Naive thymus-derived CD4-positive, alpha-beta T cell (primary cell): ENCODE data around the gene SRPRB. TPM values are rescaled to one million over a fixed set of nuclear protein-coding genes. Genes with fewer than 3 reads are reported as not detected.

Experiments used
- ATAC-seq: fragments of 150-1000 bp; cut with Tn5 transposase; 2 replicates; pipeline ENCODE4 v1.10.0; 2021; ENCODE audit warnings: mild to moderate bottlenecking, moderate library complexity
- CTCF ChIA-PET: fragments of 350-600 bp; sonication (Branson Sonifier 250); formaldehyde crosslinking; loops from one replicate; lab custom pipeline; 2021; ENCODE audit warnings: antibody characterized with exemption; lab: Charles Lee
- POLR2A ChIA-PET: fragments of 350-600 bp; sonication (Branson Sonifier 250); formaldehyde crosslinking; loops from one replicate; lab custom pipeline; 2021; ENCODE audit warnings: antibody characterized with exemption, inconsistent platforms; lab: Charles Lee
- DNase-seq, 9 donors: peaks; one replicate each; pipeline versions ENCODE4 v3.0.0 to v3.0.0-alpha.2; 2020 to 2022; ENCODE audit warnings: mixed read lengths in 1 of 9
- H3K27ac ChIP-seq: one replicate; pipeline ENCODE4 v1.7.0; 2013; ENCODE audit warnings: mild to moderate bottlenecking, low read depth, low read length, moderate library complexity
- H3K27me3 ChIP-seq, 2 donors: one replicate each; pipeline ENCODE4 v1.7.0; 2013; ENCODE audit warnings: low read length in 2 of 2, mild to moderate bottlenecking in 2 of 2, moderate library complexity in 2 of 2; ENCODE audit not compliant: control insufficient read depth in 2 of 2, insufficient read depth in 2 of 2
- H3K36me3 ChIP-seq, 3 experiments: 1 replicate in 2 of 3; 2 replicates in 1 of 3; pipeline ENCODE4 v1.7.0; 2013; ENCODE audit warnings: low read length in 3 of 3, mild to moderate bottlenecking in 3 of 3, moderate library complexity in 1 of 3; ENCODE audit not compliant: insufficient read depth in 3 of 3, control insufficient read depth in 2 of 3
- H3K4me1 ChIP-seq, 2 donors: one replicate each; pipeline ENCODE4 v1.7.0; 2013; ENCODE audit warnings: low read length in 2 of 2, mild to moderate bottlenecking in 2 of 2, moderate library complexity in 1 of 2; ENCODE audit not compliant: control insufficient read depth in 2 of 2, insufficient read depth in 2 of 2
- H3K4me3 ChIP-seq: 2 replicates; pipeline ENCODE4 v1.7.0; 2013; ENCODE audit warnings: mild to moderate bottlenecking, low read length
- H3K9me3 ChIP-seq, 3 experiments: 1 replicate in 2 of 3; 2 replicates in 1 of 3; pipeline ENCODE4 v1.7.0; 2013; ENCODE audit warnings: low read length in 3 of 3; ENCODE audit not compliant: control insufficient read depth in 2 of 3
- H3K27ac Mint-ChIP-seq, 9 donors: one replicate each; pipeline ENCODE4 v1.8.0; 2020 to 2022; ENCODE audit warnings: mixed read lengths in 9 of 9, mild to moderate bottlenecking in 8 of 9, moderate library complexity in 5 of 9, inconsistent platforms in 2 of 9
- H3K27me3 Mint-ChIP-seq, 5 donors: one replicate each; pipeline ENCODE4 v1.8.0; 2021 to 2022; ENCODE audit warnings: mixed read lengths in 5 of 5, mild to moderate bottlenecking in 1 of 5
- H3K36me3 Mint-ChIP-seq, 5 donors: one replicate each; pipeline ENCODE4 v1.8.0; 2020 to 2022; ENCODE audit warnings: mixed read lengths in 5 of 5, mild to moderate bottlenecking in 3 of 5, inconsistent platforms in 1 of 5
- H3K4me1 Mint-ChIP-seq, 7 donors: one replicate each; pipeline ENCODE4 v1.8.0; 2020 to 2022; ENCODE audit warnings: mixed read lengths in 7 of 7, mild to moderate bottlenecking in 3 of 7, inconsistent platforms in 1 of 7
- H3K4me3 Mint-ChIP-seq, 10 donors: one replicate each; pipeline ENCODE4 v1.8.0; 2020 to 2022; ENCODE audit warnings: mild to moderate bottlenecking in 10 of 10, mixed read lengths in 10 of 10, moderate library complexity in 6 of 10, inconsistent platforms in 2 of 10
- H3K9me3 Mint-ChIP-seq, 11 donors: one replicate each; pipeline ENCODE4 v1.8.0; 2020 to 2022; ENCODE audit warnings: mixed read lengths in 11 of 11, mild to moderate bottlenecking in 4 of 11, inconsistent platforms in 1 of 11, moderate library complexity in 1 of 11
- intact Hi-C, 2 donors: fragments of 100-400 bp; cut with micrococcal nuclease; formaldehyde crosslinking; loops; one replicate each; pipeline ENCODE4 v1.15.1; 2023
- polyA plus RNA-seq, 2 donors: library from polyadenylated mRNA; unstranded; fragments of 300-500 nt; fragmentation: Illumina TruSeq; gene quantifications; one replicate each; pipeline ENCODE4 v1.2.3, GENCODE V29; 2021
- total RNA-seq, 6 experiments: library from RNA in 5 of 6; stranded (reverse) in 5 of 6; gene quantifications; 1 replicate in 5 of 6; 2 replicates in 1 of 6; pipeline ENCODE4 v1.2.3 and lab custom pipeline; 2021 to 2026

SRPRB gene
- total and polyA plus RNA-seq, 7 experiments from 2014 or later, result 27.4 to 63.3 (median 37.4) TPM

DNA sequence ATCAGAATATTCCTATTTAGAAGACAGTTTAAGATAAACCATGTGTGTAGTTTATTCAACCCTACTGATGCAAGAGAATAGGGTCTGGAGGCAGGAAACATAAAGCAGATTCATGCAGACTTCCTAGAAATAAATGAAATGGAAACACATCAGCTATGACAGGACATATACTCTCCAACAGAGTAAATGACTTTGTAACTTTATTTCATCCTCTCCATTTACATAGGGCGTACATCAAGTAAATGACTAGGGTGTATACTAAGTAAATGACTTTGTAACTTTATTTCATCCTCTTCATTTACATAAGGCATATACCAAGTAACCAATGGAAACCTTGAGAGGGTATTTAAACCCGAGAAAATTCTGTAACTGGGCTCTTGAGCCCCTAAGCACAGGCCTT is 17.6 kb upstream of the SRPRB start:
- Mint-ChIP-seq H3K9me3 (peaks cover 4 to 21% (median 7%) of the 10 kb centered on the region in 11 donors), H3K4me1 (no peaks in the 10 kb centered on the region), H3K4me3 (no peak overlapping the region), H3K27ac (no peak overlapping the region), H3K27me3 (peaks cover 4 to 18% (median 16%) of the 10 kb centered on the region in 5 donors), H3K36me3 (peaks cover 0 to 7% (median 0%) of the 10 kb centered on the region in 5 donors)
- DNase-seq, result no peak
- peaks cover 0 to 6% (median 0%) of the 10 kb centered on the region in 3 experiments for H3K9me3 ChIP-seq
- no peaks in the 10 kb centered on the region for H3K27me3 ChIP-seq
- CTCF ChIA-PET, result no interaction called here
- no peaks in the 10 kb centered on the region for H3K4me1 ChIP-seq
- no peak overlapping the region for H3K27ac ChIP-seq
- H3K36me3 ChIP-seq, result no peaks in the 10 kb centered on the region
- H3K4me3 ChIP-seq, result no peak overlapping the region
- no peak for ATAC-seq
- POLR2A ChIA-PET, result no interaction called here
- intact Hi-C loops, result no loop called here

DNA sequence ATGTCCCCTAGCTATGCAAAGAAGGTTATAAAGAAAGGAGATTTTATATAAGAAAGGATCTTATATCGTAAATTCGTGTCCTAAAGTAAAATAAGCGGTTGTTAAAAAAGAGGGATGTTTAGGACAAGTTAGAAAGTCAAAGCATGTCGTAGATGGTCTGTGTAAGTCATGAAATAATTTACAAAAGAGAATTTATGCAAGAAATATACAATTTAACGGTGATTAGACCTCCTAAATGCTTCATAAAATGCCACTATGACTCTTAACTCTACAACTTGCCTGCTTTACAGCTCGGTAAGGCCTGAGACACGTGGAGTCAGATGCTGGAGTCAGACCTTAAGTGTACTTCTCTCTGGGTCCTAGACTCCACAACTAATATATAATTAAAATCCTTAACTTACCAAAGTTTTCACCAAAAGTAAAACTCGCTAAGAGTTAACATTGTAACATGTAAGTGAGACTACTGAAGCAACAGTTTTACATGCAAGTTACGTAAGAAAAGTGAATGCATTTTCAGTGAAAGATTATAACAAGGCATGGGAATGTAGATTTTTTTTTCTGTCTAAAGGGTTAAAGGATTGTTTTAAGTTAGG is 13.3 kb upstream of the SRPRB start:
- H3K27ac Mint-ChIP-seq, result no peak overlapping the region
- POLR2A ChIA-PET, result no interaction called here
- Histone ChIP-seq H3K4me3 (no peak overlapping the region), H3K36me3 (no peaks in the 10 kb centered on the region), H3K9me3 (peaks cover 0 to 6% (median 0%) of the 10 kb centered on the region in 3 experiments), H3K27ac (no peak overlapping the region), H3K4me1 (no peaks in the 10 kb centered on the region), H3K27me3 (no peaks in the 10 kb centered on the region)
- H3K9me3 Mint-ChIP-seq, result peaks cover 5 to 23% (median 8%) of the 10 kb centered on the region in 11 donors
- H3K4me3 Mint-ChIP-seq, result no peak overlapping the region
- intact Hi-C loops, result no loop called here
- no peak for DNase-seq
- no peak for ATAC-seq
- H3K4me1 Mint-ChIP-seq, result no peaks in the 10 kb centered on the region
- H3K36me3 Mint-ChIP-seq, result peaks cover 0 to 7% (median 2%) of the 10 kb centered on the region in 5 donors
- peaks cover 4 to 28% (median 19%) of the 10 kb centered on the region in 5 donors for H3K27me3 Mint-ChIP-seq
- CTCF ChIA-PET, result no interaction called here

DNA sequence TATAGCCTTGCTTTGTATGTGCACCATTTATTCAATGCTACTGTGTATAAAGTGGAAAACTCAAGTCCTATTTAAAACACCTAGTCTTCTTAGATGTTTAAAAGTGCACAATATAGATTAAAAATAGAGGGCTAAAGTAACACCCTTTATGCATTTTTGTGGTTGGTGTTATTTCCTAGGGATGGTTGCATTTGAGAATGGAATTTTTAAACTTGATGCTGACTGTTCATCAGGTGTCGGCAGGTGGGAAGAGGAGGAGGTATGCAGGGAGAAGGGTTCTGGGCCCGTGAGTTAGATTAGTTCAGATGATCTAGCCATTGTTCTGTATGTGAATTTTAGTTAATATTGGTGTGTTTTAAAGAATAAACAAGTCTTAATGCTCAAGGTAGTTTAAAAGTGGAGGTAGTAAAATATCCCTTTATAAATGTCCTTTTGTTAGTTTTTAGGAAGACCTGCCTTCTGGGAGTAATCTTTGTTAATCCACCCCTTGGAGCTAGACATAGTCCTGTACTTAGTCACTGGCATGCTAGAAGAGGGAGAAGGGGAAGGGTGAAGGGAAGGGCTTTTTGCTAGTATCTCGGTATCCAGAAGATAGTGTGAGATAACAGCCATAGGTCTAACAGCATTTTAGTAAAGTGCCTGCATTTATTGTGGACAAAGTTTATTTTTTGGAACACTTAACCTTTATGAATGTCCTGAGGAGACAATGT is 8.1 kb upstream of the SRPRB start:
- Mint-ChIP-seq H3K27me3 (peaks cover 0 to 38% (median 35%) of the 10 kb centered on the region in 5 donors), H3K9me3 (peaks cover 4 to 14% (median 6%) of the 10 kb centered on the region in 11 donors), H3K4me1 (no peaks in the 10 kb centered on the region), H3K27ac (no peak overlapping the region), H3K36me3 (peaks cover 0 to 5% (median 2%) of the 10 kb centered on the region in 5 donors), H3K4me3 (no peak overlapping the region)
- no peaks in the 10 kb centered on the region for H3K9me3 ChIP-seq
- ATAC-seq (no peak), DNase-seq (no peak)
- peaks cover 0 to 7% of the 10 kb centered on the region in 2 donors for H3K27me3 ChIP-seq
- ChIA-PET CTCF (no interaction called here), POLR2A (no interaction called here)
- intact Hi-C loops, result no loop called here
- no peak overlapping the region for H3K27ac ChIP-seq
- no peak overlapping the region for H3K4me3 ChIP-seq
- H3K4me1 ChIP-seq, result no peaks in the 10 kb centered on the region
- H3K36me3 ChIP-seq, result no peaks in the 10 kb centered on the region

DNA sequence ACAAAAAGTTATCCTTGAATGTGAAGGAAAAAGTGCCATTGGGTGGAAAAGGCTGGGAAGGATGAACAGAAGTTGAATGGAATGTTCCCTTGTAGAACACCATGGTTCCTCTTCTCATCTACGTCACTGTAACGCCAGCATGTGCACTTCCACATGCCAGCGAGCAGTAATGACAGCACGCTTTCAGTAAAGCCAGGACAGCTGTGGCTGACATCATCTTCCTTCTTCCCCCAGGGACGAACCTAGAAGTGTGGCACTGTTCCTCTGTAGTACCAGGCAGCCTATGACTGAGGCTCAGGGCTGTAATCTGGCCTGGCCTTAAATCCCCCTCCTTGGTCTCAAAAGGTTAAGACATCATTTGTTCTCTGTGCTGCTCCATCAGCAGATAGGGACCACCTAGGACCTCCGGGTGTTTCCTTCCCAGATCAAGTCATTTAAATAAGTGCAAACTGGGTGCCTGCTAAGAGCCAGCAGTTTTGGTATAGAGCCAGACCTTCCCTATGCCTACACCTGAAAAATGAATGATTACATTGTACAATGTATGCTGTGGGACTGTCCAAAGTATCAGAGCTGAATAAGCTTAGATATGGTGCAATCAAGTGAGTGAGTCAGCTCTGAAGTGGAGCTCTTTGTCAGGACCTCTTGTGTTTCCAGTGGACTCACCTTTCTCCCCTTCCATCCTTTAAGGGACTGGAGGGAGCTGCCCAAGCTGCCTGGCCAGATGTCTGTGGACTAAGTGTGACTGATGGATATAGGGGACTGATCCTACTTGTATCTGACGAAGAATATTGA is 5.6 kb upstream of the SRPRB start:
- Mint-ChIP-seq H3K27me3 (peaks cover 0 to 37% (median 32%) of the 10 kb centered on the region in 5 donors), H3K4me3 (no peak overlapping the region), H3K36me3 (peaks cover 0 to 2% (median 0%) of the 10 kb centered on the region in 5 donors), H3K4me1 (peaks cover 0 to 2% (median under 1%) of the 10 kb centered on the region in 7 donors), H3K27ac (no peak overlapping the region), H3K9me3 (peaks cover 0 to 8% (median 0%) of the 10 kb centered on the region in 11 donors)
- no peaks in the 10 kb centered on the region for H3K36me3 ChIP-seq
- intact Hi-C loops, result no loop called here
- DNase-seq, result no peak
- H3K27me3 ChIP-seq, result peaks cover 0 to 7% of the 10 kb centered on the region in 2 donors
- ATAC-seq, result peak; percentile 74
- H3K4me1 ChIP-seq, result peaks cover 0 to under 1% of the 10 kb centered on the region in 2 donors
- H3K9me3 ChIP-seq, result no peaks in the 10 kb centered on the region
- H3K4me3 ChIP-seq, result no peak overlapping the region
- ChIA-PET POLR2A (no interaction called here), CTCF (no interaction called here)
- no peak overlapping the region for H3K27ac ChIP-seq

DNA sequence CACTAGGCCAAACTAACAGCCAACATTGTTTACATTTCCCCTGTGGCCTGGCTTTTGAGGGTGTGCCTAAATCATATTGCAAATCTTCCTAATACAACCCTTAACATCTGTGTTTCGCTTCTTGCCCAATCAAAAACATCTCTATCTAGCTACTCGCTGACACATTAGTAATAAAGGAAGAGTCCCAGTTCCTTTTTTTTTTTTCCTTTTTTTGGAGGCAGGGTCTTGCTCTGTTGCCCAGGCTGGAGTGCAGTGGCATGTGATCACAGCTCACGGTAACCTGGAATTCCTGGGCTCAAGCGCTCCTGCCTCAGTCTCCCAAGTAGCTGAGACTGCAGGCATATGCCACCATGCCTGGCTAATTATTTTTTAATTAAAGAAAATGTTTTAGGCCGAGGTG is 2.1 kb upstream of the SRPRB start:
- Histone ChIP-seq H3K4me1 (peaks cover 7 to 8% of the 10 kb centered on the region in 2 donors), H3K27ac (no peak overlapping the region), H3K36me3 (peaks cover 0 to 16% (median 5%) of the 10 kb centered on the region in 3 experiments), H3K27me3 (peaks cover 0 to 3% of the 10 kb centered on the region in 2 donors), H3K4me3 (no peak overlapping the region), H3K9me3 (no peaks in the 10 kb centered on the region)
- H3K4me3 Mint-ChIP-seq, result no peak overlapping the region
- peak overlapping the region in 1 of 9 donors; percentile 28 for H3K27ac Mint-ChIP-seq
- ATAC-seq (no peak), DNase-seq (no peak)
- peaks cover 16 to 35% (median 28%) of the 10 kb centered on the region in 7 donors for H3K4me1 Mint-ChIP-seq
- intact Hi-C loops, result no loop called here
- H3K9me3 Mint-ChIP-seq, result no peaks in the 10 kb centered on the region
- ChIA-PET POLR2A (no interaction called here), CTCF (interaction anchor here (0.6 kb wide), 1 partner anchor 141 kb away, joined by 3 read pairs; no protein-coding TSS in a partner anchor)
- peaks cover 0 to 9% (median 6%) of the 10 kb centered on the region in 5 donors for H3K36me3 Mint-ChIP-seq
- H3K27me3 Mint-ChIP-seq, result peaks cover 0 to 19% (median 15%) of the 10 kb centered on the region in 5 donors

DNA sequence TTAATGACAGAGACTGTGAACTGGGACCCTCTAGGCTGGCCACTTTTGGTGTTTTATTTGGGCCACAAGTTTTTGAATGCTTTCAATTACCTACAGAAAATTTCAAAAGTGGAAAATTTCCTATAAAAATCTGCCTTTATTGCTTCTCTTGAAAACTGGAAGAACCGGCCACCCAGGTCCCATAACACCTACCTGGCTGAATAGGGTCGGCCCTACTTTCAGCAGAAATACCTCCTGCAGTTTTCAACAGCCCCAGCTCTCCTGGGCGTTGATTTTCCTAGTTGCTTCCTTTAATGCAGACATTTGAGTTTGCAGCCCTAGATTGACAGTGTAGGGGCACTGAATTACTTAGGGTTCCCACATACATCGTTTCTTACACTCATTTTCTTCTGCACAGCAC is 719 bp upstream of the SRPRB start:
- H3K4me3 Mint-ChIP-seq, result peak overlapping the region; percentile 90 to 99 (median 98)
- Histone ChIP-seq H3K9me3 (no peaks in the 10 kb centered on the region), H3K4me3 (peak overlapping the region; percentile 76), H3K27me3 (no peaks in the 10 kb centered on the region), H3K27ac (peak overlapping the region; percentile 40), H3K4me1 (peaks cover 7 to 8% of the 10 kb centered on the region in 2 donors), H3K36me3 (peaks cover 0 to 18% (median 9%) of the 10 kb centered on the region in 3 experiments)
- intact Hi-C loops, result loop anchor here (1.0 to 5.0 kb wide), 13 partner anchors 13 to 1388 kb away; partner anchors contain the start of genes ACAD11 (in 2 of the 2), CDV3 (in 2 of the 2), DNAJC13 (in 2 of the 2) and NPHP3 (in 2 of the 2)
- H3K36me3 Mint-ChIP-seq, result peaks cover 0 to 13% (median 8%) of the 10 kb centered on the region in 5 donors
- CTCF ChIA-PET, result no interaction called here
- no peaks in the 10 kb centered on the region for H3K9me3 Mint-ChIP-seq
- peaks cover 0 to 13% (median 8%) of the 10 kb centered on the region in 5 donors for H3K27me3 Mint-ChIP-seq
- ATAC-seq (no peak), DNase-seq (no peak)
- peak overlapping the region in 8 of 9 donors; percentile 70 to 98 (median 95) for H3K27ac Mint-ChIP-seq
- POLR2A ChIA-PET, result no interaction called here
- H3K4me1 Mint-ChIP-seq, result peaks cover 16 to 40% (median 33%) of the 10 kb centered on the region in 7 donors
